Inflammatory macrophage (primary cell): Measurements from ENCODE around the gene CYP2W1.
"Not testable (repeated sequence)": the region's sequence is repeated elsewhere in the genome, so short reads cannot be mapped to it uniquely, and the experiment has no call there.

Experiments
- DNase-seq, 2 donors: peaks; one replicate each; pipeline ENCODE4 v3.0.0-alpha.2; 2020 to 2022
- total RNA-seq, 18 experiments: gene quantifications; one replicate each; lab custom pipeline; 2026; ENCODE audit warnings: mixed read lengths in 6 of 18, inconsistent platforms in 2 of 18; lab: John Stamatoyannopoulos, UW

The CYP2W1 gene
- total RNA-seq, result 0 to 0.06 (median 0) reads per million in 18 experiments

DNA sequence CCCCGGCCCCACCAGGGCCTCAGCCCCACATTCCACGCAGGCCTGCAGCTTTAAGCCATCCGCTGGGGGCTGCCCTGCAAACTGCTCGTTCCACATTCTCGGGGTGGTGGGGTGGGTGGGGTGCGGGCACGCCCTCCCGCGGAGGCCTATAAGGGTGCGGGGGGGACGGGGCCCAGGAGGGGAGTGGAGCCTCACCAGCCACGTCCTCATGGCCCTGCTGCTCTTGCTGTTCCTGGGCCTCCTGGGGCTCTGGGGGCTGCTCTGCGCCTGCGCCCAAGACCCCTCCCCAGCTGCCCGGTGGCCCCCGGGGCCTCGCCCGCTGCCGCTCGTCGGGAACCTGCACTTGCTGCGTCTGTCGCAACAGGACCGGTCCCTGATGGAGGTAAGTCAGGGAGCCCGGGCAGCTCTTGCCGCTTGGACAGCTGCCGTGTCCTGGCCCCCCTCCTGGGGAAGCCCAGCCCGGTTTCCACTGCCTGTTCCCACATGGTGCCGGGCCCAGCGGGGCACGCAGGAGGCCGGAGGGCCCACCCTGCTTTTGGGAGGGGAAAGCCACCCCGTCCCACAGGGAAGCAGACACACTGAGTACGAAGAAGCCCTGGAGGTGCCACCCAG lies at the start of gene CYP2W1:
Gene CYP2W1, plus strand, starts transcription at position 178 of the 612 bp plus-strand sequence. Its CDS starts 31 bp downstream, at position 209.
- no peak for DNase-seq

- DNase-seq, result no peak
Observed at GRCh38 chr7:934469-935163, 48.4 kb upstream of the CYP2W1 start.

- no peak for DNase-seq
Observed at GRCh38 chr7:935164-935873, 47.7 kb upstream of the CYP2W1 start.

DNA sequence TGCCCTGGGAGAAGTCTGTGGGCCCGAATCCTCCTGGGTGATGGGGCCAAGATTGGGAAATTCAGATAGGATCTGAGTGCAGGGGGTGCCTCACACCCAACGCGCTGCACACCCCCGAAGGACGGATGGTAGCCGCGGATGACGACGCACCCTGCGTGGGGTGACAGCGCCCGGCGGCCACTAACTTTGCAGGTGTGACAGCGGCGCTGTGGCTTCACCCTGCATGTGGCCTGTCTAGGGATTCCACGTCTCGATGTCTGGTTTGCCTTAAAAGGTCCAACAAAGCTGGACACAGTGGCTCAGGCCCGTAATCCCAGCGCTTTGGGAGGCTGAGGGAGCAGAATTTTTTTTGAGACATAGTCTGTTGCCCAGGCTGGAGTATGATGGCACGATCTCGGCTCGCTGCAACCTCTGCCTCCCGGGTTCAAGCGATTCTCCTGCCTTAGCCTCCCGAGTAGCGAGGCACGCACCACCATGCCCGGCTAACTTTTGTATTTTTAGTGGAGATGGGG lies 47.1 kb upstream of the CYP2W1 start:
- no peak for DNase-seq

GRCh38 chr7:936386-937054 lies 46.5 kb upstream of the CYP2W1 start:
- no peak for DNase-seq

- no peak for DNase-seq
Observed at GRCh38 chr7:937856-938484, 45.0 kb upstream of the CYP2W1 start.

DNA sequence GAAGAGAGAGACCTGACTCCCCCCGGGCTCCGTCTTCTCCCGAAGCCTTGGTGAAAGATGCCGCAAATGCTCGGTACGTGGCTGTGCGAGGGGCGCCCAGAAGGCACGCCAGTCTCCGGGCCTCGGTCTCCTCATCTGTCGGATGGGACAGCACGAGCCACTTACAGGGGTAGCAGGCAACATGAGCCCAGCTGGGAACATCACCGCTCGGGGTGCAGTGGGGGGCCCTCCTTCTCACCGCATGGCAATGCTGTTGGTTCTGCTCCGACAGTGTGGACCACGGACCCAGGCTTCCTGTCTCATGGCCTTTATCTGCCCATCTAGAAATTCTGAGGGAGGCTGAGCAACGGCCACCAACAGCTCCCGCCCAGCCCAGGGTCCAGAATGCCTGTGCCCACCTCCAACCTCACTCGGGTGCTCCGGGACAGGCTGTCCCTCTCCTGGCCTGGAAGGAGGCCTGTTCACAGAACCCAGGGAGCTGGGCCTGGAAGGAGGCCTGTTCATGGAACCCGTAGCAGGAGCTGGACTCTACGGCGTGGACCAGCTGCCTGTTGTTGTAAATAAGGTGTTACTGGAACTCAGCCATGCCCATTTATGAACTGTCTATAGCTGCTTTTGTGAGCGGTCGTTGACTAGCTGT lies 44.3 kb upstream of the CYP2W1 start:
- no peak for DNase-seq

DNA sequence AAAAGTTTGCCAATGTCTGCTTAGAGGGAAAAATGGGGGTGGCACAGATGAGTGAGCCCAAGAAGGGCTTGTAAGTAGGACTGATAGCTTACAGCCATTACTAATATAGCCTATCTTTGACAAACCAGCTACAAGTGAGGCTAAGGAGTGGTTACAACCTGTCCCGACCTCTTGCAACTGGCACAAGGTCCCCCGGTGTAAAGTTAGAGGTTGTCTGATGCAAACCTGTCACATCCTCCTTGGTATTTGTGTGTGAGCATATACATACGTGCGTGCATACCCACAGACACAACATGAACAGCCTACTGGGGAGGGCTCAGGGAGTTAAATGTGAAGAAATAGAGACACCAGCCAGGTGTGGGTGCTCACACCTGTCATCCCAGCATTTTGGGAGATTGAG lies 43.1 kb upstream of the CYP2W1 start:
- DNase-seq, result no peak

- DNase-seq, result peak; percentile 40 to 74
Observed at GRCh38 chr7:940599-941408, 42.2 kb upstream of the CYP2W1 start.

GRCh38 chr7:943793-944192 lies 39.2 kb upstream of the CYP2W1 start:
- DNase-seq, result not testable (repeated sequence)

GRCh38 chr7:944744-945143 lies 38.2 kb upstream of the CYP2W1 start:
- no peak for DNase-seq

GRCh38 chr7:945147-945555 lies 37.8 kb upstream of the CYP2W1 start:
- DNase-seq, result no peak

GRCh38 chr7:945556-946255 lies 37.3 kb upstream of the CYP2W1 start:
- DNase-seq, result no peak

DNA sequence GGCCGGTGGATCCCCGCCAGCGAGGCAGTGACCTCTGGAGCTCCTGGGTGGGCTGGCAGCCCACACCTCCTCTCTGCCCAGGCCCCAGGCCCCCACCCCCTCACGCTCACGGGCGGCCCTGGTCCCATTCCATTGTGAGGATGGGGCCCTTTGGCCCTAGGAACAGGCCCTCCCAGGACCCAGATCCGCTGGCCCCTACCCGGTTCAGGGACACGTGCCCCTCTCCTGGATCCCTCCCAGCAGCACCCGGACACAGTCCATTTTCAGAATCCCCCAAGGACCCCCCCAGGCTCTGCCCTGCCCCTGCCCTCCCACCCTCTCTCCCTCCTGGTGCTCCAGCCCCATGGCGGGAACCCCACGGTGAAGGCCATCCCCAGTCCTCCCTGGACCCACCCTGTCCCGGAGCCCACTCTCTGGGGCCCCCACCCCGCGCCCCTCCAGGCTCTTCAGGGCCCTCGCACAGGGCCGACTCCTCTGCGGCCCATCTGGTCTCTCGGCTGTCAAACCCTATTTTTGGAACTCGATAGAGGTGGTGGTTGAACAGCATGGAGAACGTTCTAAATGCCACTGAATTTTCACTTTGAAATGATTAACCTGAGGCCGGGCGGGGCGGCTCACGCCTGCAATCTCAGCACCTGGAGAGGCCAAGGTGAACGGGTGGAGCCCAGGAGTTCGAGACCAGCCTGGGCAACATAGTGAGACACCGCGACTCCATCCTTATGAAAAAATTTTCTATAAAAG lies 36.6 kb upstream of the CYP2W1 start:
- DNase-seq, result no peak

DNA sequence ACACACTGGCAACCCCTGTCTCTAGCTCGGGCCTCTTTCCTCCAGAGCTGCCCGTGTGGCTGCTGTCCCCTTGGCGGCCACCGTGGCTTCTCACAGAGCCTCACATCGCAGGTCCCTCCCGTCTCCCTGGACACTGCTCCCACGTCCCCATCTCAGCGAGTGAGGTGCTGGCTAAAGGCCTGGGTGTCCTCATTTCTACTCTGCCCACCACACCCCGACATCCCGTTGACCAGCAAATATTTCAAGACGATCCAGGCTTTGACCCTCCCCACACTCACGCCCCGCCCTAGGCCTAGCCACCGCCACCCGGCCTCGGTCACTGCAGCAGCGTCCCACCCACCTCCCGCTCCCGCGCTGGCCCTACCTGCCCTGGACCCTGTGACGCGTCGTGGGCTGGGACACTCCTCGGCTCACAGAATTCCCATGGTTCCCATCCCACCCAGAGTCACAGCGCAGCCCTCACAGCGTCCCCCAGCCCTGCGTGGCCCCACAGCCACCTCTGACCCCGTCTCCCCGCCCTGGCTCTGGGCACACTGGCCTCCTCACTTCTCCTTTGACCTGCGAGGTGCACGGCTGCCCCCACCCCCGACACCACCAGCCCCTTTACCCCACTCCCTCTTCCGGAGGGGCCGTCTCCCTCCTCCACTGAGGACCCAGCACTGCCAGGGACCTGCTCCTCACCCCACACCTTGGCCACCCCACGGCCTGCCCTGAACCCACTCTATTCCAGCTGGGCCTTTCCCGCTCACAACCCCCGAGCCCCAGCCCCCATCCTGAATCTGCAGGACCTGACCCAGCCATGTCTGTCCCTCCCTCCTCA lies 35.4 kb upstream of the CYP2W1 start:
- no peak for DNase-seq

DNA sequence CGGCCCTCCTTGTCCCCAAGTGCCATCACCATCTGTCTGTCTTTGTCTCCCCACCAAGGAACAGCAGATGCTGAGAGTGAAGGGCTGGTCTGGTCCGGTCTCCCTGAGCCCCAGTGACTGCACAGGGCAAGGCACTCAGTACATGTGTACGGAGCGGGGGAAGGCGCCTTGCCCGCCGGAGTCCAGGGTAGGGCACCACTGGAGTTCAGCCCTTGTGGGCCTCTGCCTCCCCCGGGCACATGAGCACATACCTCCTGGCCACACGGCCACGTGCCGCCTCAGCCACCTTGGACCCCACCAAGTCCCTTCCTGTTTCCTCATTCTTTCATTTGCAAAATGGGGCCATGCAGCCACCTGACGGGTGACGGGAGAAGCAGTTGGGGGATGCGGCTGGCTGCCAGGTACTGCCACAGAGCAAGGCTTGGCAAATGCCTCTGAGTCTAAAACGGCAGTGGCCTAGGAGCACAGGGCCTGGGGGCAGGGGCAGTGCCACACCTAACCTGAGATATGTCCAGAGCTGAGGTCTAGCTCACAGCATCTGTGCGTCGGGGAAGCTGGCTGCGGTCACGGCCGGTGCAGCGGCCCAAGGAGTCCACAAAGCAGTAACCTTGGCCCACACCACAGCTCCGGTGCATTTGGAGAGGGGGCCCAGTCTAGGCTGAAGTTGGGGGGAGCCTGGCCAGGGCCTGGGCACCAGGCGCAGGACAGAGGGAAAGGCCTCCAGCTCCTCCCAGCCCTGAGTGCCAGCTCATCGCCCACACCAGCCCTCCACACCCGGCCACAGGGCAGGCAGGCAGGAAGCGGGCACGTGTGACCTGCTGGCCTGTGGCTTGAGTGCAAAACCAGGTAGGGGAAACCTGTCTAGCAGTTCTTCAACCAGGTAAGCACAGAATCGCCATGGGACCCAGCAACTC lies 33.7 kb upstream of the CYP2W1 start:
- DNase-seq, result no peak

- no peak for DNase-seq
Observed at GRCh38 chr7:951881-952547, 31.0 kb upstream of the CYP2W1 start.
